B cell (primary cell): ENCODE measurements around the gene GPC5.

Source experiments
- EZH2 ChIP-seq: IDR thresholded peaks from 2 replicates; pipeline ENCODE4 v1.6.1; 2012; ENCODE audit warnings: borderline replicate concordance, low read depth, mild to moderate bottlenecking, moderate library complexity, low read length; ENCODE audit not compliant: insufficient read depth, poor library complexity, severe bottlenecking
- TF ChIP-seq, protein P1 (sequence below): fragments of 200-600 bp; IDR thresholded peaks from one replicate; pipeline ENCODE4 v1.8.0; 2022; ENCODE audit warnings: antibody characterized with exemption, mild to moderate bottlenecking

DNA sequence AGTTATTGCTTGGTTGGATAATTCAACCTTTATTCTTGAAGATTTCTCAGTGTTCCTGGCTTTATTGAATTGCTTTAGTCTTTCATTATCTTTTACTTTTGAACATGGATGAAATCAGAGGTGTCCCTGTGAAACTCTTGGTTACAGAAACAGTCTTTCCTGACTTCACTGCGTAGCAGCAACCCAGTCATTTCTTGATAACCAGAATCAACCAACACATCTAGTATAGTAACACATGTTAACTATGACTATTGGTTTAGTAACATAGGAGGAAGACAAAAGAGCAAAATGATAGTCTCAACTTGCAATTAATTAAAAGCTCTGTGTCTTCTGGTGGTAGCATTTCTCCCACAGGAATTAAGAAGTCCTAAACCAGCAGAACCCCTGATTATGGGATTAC, 393.6 kb downstream of the GPC5 start:
- TF ChIP-seq, protein P1, sequence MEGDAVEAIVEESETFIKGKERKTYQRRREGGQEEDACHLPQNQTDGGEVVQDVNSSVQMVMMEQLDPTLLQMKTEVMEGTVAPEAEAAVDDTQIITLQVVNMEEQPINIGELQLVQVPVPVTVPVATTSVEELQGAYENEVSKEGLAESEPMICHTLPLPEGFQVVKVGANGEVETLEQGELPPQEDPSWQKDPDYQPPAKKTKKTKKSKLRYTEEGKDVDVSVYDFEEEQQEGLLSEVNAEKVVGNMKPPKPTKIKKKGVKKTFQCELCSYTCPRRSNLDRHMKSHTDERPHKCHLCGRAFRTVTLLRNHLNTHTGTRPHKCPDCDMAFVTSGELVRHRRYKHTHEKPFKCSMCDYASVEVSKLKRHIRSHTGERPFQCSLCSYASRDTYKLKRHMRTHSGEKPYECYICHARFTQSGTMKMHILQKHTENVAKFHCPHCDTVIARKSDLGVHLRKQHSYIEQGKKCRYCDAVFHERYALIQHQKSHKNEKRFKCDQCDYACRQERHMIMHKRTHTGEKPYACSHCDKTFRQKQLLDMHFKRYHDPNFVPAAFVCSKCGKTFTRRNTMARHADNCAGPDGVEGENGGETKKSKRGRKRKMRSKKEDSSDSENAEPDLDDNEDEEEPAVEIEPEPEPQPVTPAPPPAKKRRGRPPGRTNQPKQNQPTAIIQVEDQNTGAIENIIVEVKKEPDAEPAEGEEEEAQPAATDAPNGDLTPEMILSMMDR = no peak
- no peak for TF ChIP-seq EZH2
